ENCODE data around the gene CDK11A.
"Not testable (repeated sequence)": the region's sequence is repeated elsewhere in the genome, so short reads cannot be mapped to it uniquely, and the experiment has no call there.

GRCh38 chr1:1662392-1662791 is 61.8 kb downstream of the CDK11A start:
- TF ChIP-seq CTCF (IDR thresholded peaks at IDR 0.05; ENCODE audit: borderline replicate concordance, extremely low read depth, low read length, poor library complexity, severe bottlenecking); EZH2 (IDR thresholded peaks at IDR 0.05; ENCODE audit: borderline replicate concordance, low read depth, low read length, severe bottlenecking): not testable (repeated sequence)
